H9 (cell line): ENCODE data around the gene LGALS4. TPM values are rescaled to one million over a fixed set of nuclear protein-coding genes. Genes with fewer than 3 reads are reported as not detected.

Source experiments
- DNase-seq: peaks from one replicate; pipeline ENCODE4 v3.0.0-alpha.2; 2017
- H2AFZ ChIP-seq: one replicate; pipeline ENCODE4 v1.6.1; 2013; ENCODE audit warnings: mild to moderate bottlenecking, low read length, control low read depth, moderate library complexity
- H2AK5ac ChIP-seq: 2 replicates; pipeline ENCODE4 v1.6.1; 2013; ENCODE audit warnings: low read length, control low read depth, mixed read lengths; ENCODE audit not compliant: insufficient read length
- H2BK120ac ChIP-seq: one replicate; pipeline ENCODE4 v1.6.1; 2013; ENCODE audit warnings: low read depth, mild to moderate bottlenecking, low read length, control low read depth, inconsistent platforms; ENCODE audit not compliant: poor library complexity, severe bottlenecking
- H2BK12ac ChIP-seq: 2 replicates; pipeline ENCODE4 v1.6.1; 2013; ENCODE audit warnings: low read length, control low read depth, mixed read lengths, low read depth; ENCODE audit not compliant: insufficient read length
- H2BK15ac ChIP-seq: 2 replicates; pipeline ENCODE4 v1.6.1; 2013; ENCODE audit warnings: low read depth, low read length, control low read depth
- H2BK20ac ChIP-seq: one replicate; pipeline ENCODE4 v1.6.1; 2013; ENCODE audit warnings: low read depth, mild to moderate bottlenecking, low read length, control low read depth, inconsistent platforms; ENCODE audit not compliant: poor library complexity, severe bottlenecking
- H2BK5ac ChIP-seq: 2 replicates; pipeline ENCODE4 v1.6.1; 2013; ENCODE audit warnings: low read length, control low read depth, mixed read lengths; ENCODE audit not compliant: insufficient read length
- H3K14ac ChIP-seq: 2 replicates; pipeline ENCODE4 v1.6.1; 2013; ENCODE audit warnings: low read length, control low read depth; ENCODE audit not compliant: insufficient read depth
- H3K18ac ChIP-seq: 2 replicates; pipeline ENCODE4 v1.6.1; 2013; ENCODE audit warnings: low read depth, mild to moderate bottlenecking, mixed read lengths, low read length, control low read depth; ENCODE audit not compliant: insufficient read length
- H3K23ac ChIP-seq: 2 replicates; pipeline ENCODE4 v1.6.1; 2013; ENCODE audit warnings: low read length, control low read depth, mixed read lengths, low read depth; ENCODE audit not compliant: insufficient read length
- H3K23me2 ChIP-seq: 2 replicates; pipeline ENCODE4 v1.6.1; 2013; ENCODE audit warnings: low read depth, mild to moderate bottlenecking, mixed read lengths, low read length, control low read depth; ENCODE audit not compliant: insufficient read length, poor library complexity, severe bottlenecking
- H3K27ac ChIP-seq: 2 replicates; pipeline ENCODE4 v1.5.1; 2013; ENCODE audit warnings: low read length, control low read depth, mixed read lengths, low read depth; ENCODE audit not compliant: insufficient read length
- H3K27me3 ChIP-seq: 2 replicates; pipeline ENCODE4 v1.6.1; 2013; ENCODE audit warnings: low read length, control low read depth, inconsistent platforms; ENCODE audit not compliant: insufficient read depth
- H3K4ac ChIP-seq: 2 replicates; pipeline ENCODE4 v1.6.1; 2013; ENCODE audit warnings: low read depth, mild to moderate bottlenecking, control low read depth, inconsistent platforms, low read length, moderate library complexity
- H3K4me1 ChIP-seq: 2 replicates; pipeline ENCODE4 v1.6.1; 2013; ENCODE audit warnings: low read length, control low read depth, inconsistent platforms; ENCODE audit not compliant: insufficient read depth
- H3K4me2 ChIP-seq: 2 replicates; pipeline ENCODE4 v1.6.1; 2013; ENCODE audit warnings: low read length, control low read depth, mixed read lengths; ENCODE audit not compliant: insufficient read length, insufficient read depth
- H3K56ac ChIP-seq: 2 replicates; pipeline ENCODE4 v1.6.1; 2013; ENCODE audit warnings: low read depth, mild to moderate bottlenecking, mixed read lengths, low read length, control low read depth; ENCODE audit not compliant: insufficient read length
- H3K79me1 ChIP-seq: 2 replicates; pipeline ENCODE4 v1.6.1; 2013; ENCODE audit warnings: low read depth, mild to moderate bottlenecking, moderate library complexity, low read length, control low read depth, inconsistent platforms; ENCODE audit not compliant: insufficient read depth, poor library complexity, severe bottlenecking
- H3K79me2 ChIP-seq: 2 replicates; pipeline ENCODE4 v1.6.1; 2013; ENCODE audit warnings: low read length, control low read depth, inconsistent platforms; ENCODE audit not compliant: insufficient read depth
- H3K9ac ChIP-seq: 2 replicates; pipeline ENCODE4 v1.6.1; 2013; ENCODE audit warnings: low read length, control low read depth, mixed read lengths; ENCODE audit not compliant: insufficient read length; ENCODE audit errors: extremely low read depth
- H3K9me3 ChIP-seq: one replicate; pipeline ENCODE4 v1.6.1; 2013; ENCODE audit warnings: low read depth, low read length, inconsistent platforms; ENCODE audit not compliant: control insufficient read depth
- H3T11ph ChIP-seq: one replicate; pipeline ENCODE4 v1.6.1; 2013; ENCODE audit warnings: mild to moderate bottlenecking, low read length, control low read depth, inconsistent platforms
- H4K20me1 ChIP-seq: one replicate; pipeline ENCODE4 v1.6.1; 2013; ENCODE audit not compliant: control insufficient read depth, insufficient read length, insufficient read depth
- H4K5ac ChIP-seq: 2 replicates; pipeline ENCODE4 v1.6.1; 2013; ENCODE audit warnings: low read depth, mild to moderate bottlenecking, mixed read lengths, low read length, control low read depth; ENCODE audit not compliant: insufficient read length
- H4K8ac ChIP-seq: replicated peaks from 2 replicates; pipeline ENCODE4 v1.6.1; 2013; ENCODE audit warnings: low read length, control low read depth, mixed read lengths, low read depth; ENCODE audit not compliant: insufficient read length
- H4K91ac ChIP-seq: 2 replicates; pipeline ENCODE4 v1.6.1; 2013; ENCODE audit warnings: low read depth, mild to moderate bottlenecking, moderate library complexity, mixed read lengths, low read length, control low read depth; ENCODE audit not compliant: insufficient read length
- H3K27ac Mint-ChIP-seq, 3 experiments: 2 replicates in 2 of 3; 3 replicates in 1 of 3; pipeline ENCODE4 v1.8.0; 2020 to 2021; ENCODE audit warnings: mixed read lengths in 3 of 3, mild to moderate bottlenecking in 1 of 3, moderate library complexity in 1 of 3
- H3K27me3 Mint-ChIP-seq: 2 replicates; pipeline ENCODE4 v1.8.0; 2021; ENCODE audit warnings: low read depth, mild to moderate bottlenecking, moderate library complexity, mixed read lengths
- H3K36me3 Mint-ChIP-seq, 3 experiments: 2 replicates in 2 of 3; 3 replicates in 1 of 3; pipeline ENCODE4 v1.8.0; 2020 to 2021; ENCODE audit warnings: low read depth in 3 of 3, mixed read lengths in 3 of 3; ENCODE audit not compliant: insufficient read depth in 1 of 3
- H3K4me1 Mint-ChIP-seq, 2 experiments: 2 replicates each; pipeline ENCODE4 v1.8.0; 2020; ENCODE audit warnings: mixed read lengths in 2 of 2
- H3K4me3 Mint-ChIP-seq, 2 experiments: 2 replicates in 1 of 2; 3 replicates in 1 of 2; pipeline ENCODE4 v1.8.0; 2020 to 2021; ENCODE audit warnings: mild to moderate bottlenecking in 2 of 2, mixed read lengths in 2 of 2, moderate library complexity in 1 of 2
- H3K9me3 Mint-ChIP-seq, 2 experiments: 2 replicates in 1 of 2; 3 replicates in 1 of 2; pipeline ENCODE4 v1.8.0; 2020; ENCODE audit warnings: mild to moderate bottlenecking in 2 of 2, mixed read lengths in 2 of 2, moderate library complexity in 1 of 2
- WGBS: extraction: QIAGEN DNeasy Blood & Tissue Kit; methylation state at CpG from one replicate; pipeline ENCODE4 v1.1.7; 2013; ENCODE audit warnings: missing lambda C conversion rate, low lambda C conversion rate, mixed read lengths; ENCODE audit not compliant: insufficient read length; ENCODE audit errors: extremely low coverage; 5-methylcytosine and 5-hydroxymethylcytosine counted together
- total RNA-seq: library from RNA; stranded (reverse); gene quantifications from 2 replicates; pipeline ENCODE4 v1.2.1, GENCODE V29; 2021
- TF ChIP-seq, protein P1 (sequence below): fragments of 200-600 bp; sonication (generic); conservative IDR thresholded peaks from 3 replicates; pipeline ENCODE4 v1.8.0; 2021; ENCODE audit warnings: antibody characterized with exemption, mild to moderate bottlenecking

Gene LGALS4
- total RNA-seq, 1 experiment from 2014 or later: 0.68 TPM

DNA sequence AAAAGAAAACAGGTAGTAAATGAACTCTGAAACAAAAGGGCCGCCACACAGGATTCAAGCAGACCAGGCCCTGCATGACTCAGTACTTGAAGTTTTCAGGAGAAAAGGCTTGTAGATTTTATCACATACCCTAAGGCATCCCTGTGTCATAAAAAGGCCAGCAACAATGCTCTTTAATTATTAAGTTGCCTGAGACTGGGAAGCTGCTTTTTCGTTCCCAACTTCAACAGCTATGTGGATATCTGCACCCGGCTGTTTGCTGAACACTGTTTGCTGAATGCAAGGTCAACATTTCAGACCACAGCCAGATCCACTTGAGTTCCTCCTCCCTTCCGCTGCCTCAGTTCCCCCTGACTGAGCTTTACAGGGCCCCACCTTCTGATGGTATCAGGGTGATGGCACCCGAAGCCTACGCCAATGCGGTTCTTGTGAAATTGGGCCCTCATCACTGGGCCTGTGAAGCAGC, 24.9 kb upstream of the LGALS4 start:
- Histone ChIP-seq H3K4ac (no peak overlapping the region), H3T11ph (no peak overlapping the region), H3K4me2 (no peak overlapping the region), H3K18ac (no peak overlapping the region), H4K8ac (no peak overlapping the region), H3K79me2 (no peaks in the 10 kb centered on the region), H2BK20ac (no peak overlapping the region), H3K4me1 (no peaks in the 10 kb centered on the region), H2BK12ac (no peak overlapping the region), H3K79me1 (no peaks in the 10 kb centered on the region), H3K14ac (no peak overlapping the region), H4K91ac (no peak overlapping the region), H3K27me3 (no peaks in the 10 kb centered on the region), H3K9ac (no peak overlapping the region), H4K20me1 (no peaks in the 10 kb centered on the region), H3K9me3 (no peaks in the 10 kb centered on the region), H2BK5ac (no peak overlapping the region), H3K27ac (no peak overlapping the region), H2AFZ (no peak overlapping the region), H3K23ac (no peak overlapping the region), H2AK5ac (no peak overlapping the region), H2BK120ac (no peak overlapping the region), H3K56ac (no peak overlapping the region), H4K5ac (no peak overlapping the region), H3K23me2 (no peaks in the 10 kb centered on the region), H2BK15ac (no peak overlapping the region)
- no CpG with 5 or more reads among the region's 7 CpGs for WGBS
- TF ChIP-seq, protein P1, sequence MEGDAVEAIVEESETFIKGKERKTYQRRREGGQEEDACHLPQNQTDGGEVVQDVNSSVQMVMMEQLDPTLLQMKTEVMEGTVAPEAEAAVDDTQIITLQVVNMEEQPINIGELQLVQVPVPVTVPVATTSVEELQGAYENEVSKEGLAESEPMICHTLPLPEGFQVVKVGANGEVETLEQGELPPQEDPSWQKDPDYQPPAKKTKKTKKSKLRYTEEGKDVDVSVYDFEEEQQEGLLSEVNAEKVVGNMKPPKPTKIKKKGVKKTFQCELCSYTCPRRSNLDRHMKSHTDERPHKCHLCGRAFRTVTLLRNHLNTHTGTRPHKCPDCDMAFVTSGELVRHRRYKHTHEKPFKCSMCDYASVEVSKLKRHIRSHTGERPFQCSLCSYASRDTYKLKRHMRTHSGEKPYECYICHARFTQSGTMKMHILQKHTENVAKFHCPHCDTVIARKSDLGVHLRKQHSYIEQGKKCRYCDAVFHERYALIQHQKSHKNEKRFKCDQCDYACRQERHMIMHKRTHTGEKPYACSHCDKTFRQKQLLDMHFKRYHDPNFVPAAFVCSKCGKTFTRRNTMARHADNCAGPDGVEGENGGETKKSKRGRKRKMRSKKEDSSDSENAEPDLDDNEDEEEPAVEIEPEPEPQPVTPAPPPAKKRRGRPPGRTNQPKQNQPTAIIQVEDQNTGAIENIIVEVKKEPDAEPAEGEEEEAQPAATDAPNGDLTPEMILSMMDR: no peak
- DNase-seq: no peak
- H3K36me3 Mint-ChIP-seq: peaks cover 63 to 85% (median 68%) of the 10 kb centered on the region in 3 experiments
- H3K9me3 Mint-ChIP-seq: no peaks in the 10 kb centered on the region; a peak in 1 of 5 replicates
- no peaks in the 10 kb centered on the region for H3K27me3 Mint-ChIP-seq
- no peak overlapping the region for H3K4me3 Mint-ChIP-seq
- no peaks in the 10 kb centered on the region for H3K4me1 Mint-ChIP-seq
- H3K27ac Mint-ChIP-seq: no peak overlapping the region; a peak in 1 of 7 replicates
